ENCODE results near the gene DVL1.

DVL1 gene

GRCh38 chr1:1351511-1352427 is 2.6 kb upstream of the DVL1 start:
- H3K9me2 ChIP-seq (replicated peaks; ENCODE audit: control insufficient read depth, low read length): no peaks in the 10 kb centered on the region
- H3K36me3 ChIP-seq (ENCODE audit: control insufficient read depth, low read length): no peaks in the 10 kb centered on the region
- peaks cover 13% of the 10 kb centered on the region for H3K27me3 ChIP-seq (ENCODE audit: control insufficient read depth, low read length)
- H3F3A ChIP-seq (ENCODE audit: control insufficient read depth, insufficient read depth): no peaks in the 10 kb centered on the region; the same call in 1 of the 2 replicates
- H3K27ac ChIP-seq (ENCODE audit: low read depth, low read length): no peak overlapping the region
- H4K20me1 ChIP-seq (ENCODE audit: control insufficient read depth, insufficient read depth, low read depth, low read length): no peaks in the 10 kb centered on the region
- H3K9me3 ChIP-seq (ENCODE audit: control insufficient read depth, insufficient read depth, low read length): no peaks in the 10 kb centered on the region
- TF ChIP-seq EZH2phosphoT487 (IDR thresholded peaks at IDR 0.05; ENCODE audit: borderline replicate concordance, low read length) (no peak), CTCF (IDR thresholded peaks at IDR 0.05; ENCODE audit: low read depth, low read length, poor library complexity, severe bottlenecking) (no peak)
- no peak overlapping the region for H3K4me2 ChIP-seq (ENCODE audit: low read length)
- H3K4me3 ChIP-seq (ENCODE audit: low read length): no peak overlapping the region
- peaks cover 8% of the 10 kb centered on the region for H3K4me1 ChIP-seq (ENCODE audit: control insufficient read depth, low read length)
- peaks cover 21% of the 10 kb centered on the region for H3K79me2 ChIP-seq (ENCODE audit: control insufficient read depth, low read length)

GRCh38 chr1:1348420-1349255 is 580 bp downstream of the DVL1 start:
- Histone ChIP-seq H3K4me2 (ENCODE audit: low read length) (peak overlapping the region; percentile 69), H3K27ac (ENCODE audit: low read depth, low read length) (no peak overlapping the region), H3K27me3 (ENCODE audit: control insufficient read depth, low read length) (peaks cover 8% of the 10 kb centered on the region; the same call in 1 of the 2 replicates), H3K79me2 (ENCODE audit: control insufficient read depth, low read length) (peaks cover 51% of the 10 kb centered on the region), H3K4me3 (ENCODE audit: low read length) (peak overlapping the region; percentile 79), H4K20me1 (ENCODE audit: control insufficient read depth, insufficient read depth, low read depth, low read length) (0 out of 2 replicates have a peak, but pooled peaks cover 4% of the 10 kb centered on the region), H3K9me2 (replicated peaks; ENCODE audit: control insufficient read depth, low read length) (no peaks in the 10 kb centered on the region), H3K36me3 (ENCODE audit: control insufficient read depth, low read length) (no peaks in the 10 kb centered on the region), H3K4me1 (ENCODE audit: control insufficient read depth, low read length) (peaks cover 8% of the 10 kb centered on the region), H3K9me3 (ENCODE audit: control insufficient read depth, insufficient read depth, low read length) (no peaks in the 10 kb centered on the region), H3F3A (ENCODE audit: control insufficient read depth, insufficient read depth) (no peaks in the 10 kb centered on the region; the same call in 1 of the 2 replicates)
- no peak for TF ChIP-seq CTCF (IDR thresholded peaks at IDR 0.05; ENCODE audit: low read depth, low read length, poor library complexity, severe bottlenecking)
- TF ChIP-seq EZH2phosphoT487 (IDR thresholded peaks at IDR 0.05; ENCODE audit: borderline replicate concordance, low read length): no peak

GRCh38 chr1:1347663-1348419 is 1.4 kb downstream of the DVL1 start:
- Histone ChIP-seq H3K9me3 (ENCODE audit: control insufficient read depth, insufficient read depth, low read length) (no peaks in the 10 kb centered on the region), H3K27me3 (ENCODE audit: control insufficient read depth, low read length) (0 out of 2 replicates have a peak, but pooled peaks cover under 1% of the 10 kb centered on the region), H3K4me3 (ENCODE audit: low read length) (peak overlapping the region; percentile 79), H4K20me1 (ENCODE audit: control insufficient read depth, insufficient read depth, low read depth, low read length) (0 out of 2 replicates have a peak, but pooled peaks cover 4% of the 10 kb centered on the region), H3K4me2 (ENCODE audit: low read length) (peak overlapping the region; percentile 69), H3K4me1 (ENCODE audit: control insufficient read depth, low read length) (peaks cover 8% of the 10 kb centered on the region), H3K27ac (ENCODE audit: low read depth, low read length) (no peak overlapping the region), H3K79me2 (ENCODE audit: control insufficient read depth, low read length) (peaks cover 56% of the 10 kb centered on the region), H3F3A (ENCODE audit: control insufficient read depth, insufficient read depth) (no peaks in the 10 kb centered on the region; the same call in 1 of the 2 replicates), H3K9me2 (replicated peaks; ENCODE audit: control insufficient read depth, low read length) (no peaks in the 10 kb centered on the region), H3K36me3 (ENCODE audit: control insufficient read depth, low read length) (no peaks in the 10 kb centered on the region)
- TF ChIP-seq CTCF (IDR thresholded peaks at IDR 0.05; ENCODE audit: low read depth, low read length, poor library complexity, severe bottlenecking) (no peak), EZH2phosphoT487 (IDR thresholded peaks at IDR 0.05; ENCODE audit: borderline replicate concordance, low read length) (no peak)
